HG03139 (cell line): ENCODE data around the gene MAML3.

Experiments
- ATAC-seq: cut with Tn5 transposase; IDR thresholded peaks from one replicate; pipeline ENCODE4 v1.9.1; 2021; ENCODE audit not compliant: unreplicated experiment

Gene MAML3

DNA sequence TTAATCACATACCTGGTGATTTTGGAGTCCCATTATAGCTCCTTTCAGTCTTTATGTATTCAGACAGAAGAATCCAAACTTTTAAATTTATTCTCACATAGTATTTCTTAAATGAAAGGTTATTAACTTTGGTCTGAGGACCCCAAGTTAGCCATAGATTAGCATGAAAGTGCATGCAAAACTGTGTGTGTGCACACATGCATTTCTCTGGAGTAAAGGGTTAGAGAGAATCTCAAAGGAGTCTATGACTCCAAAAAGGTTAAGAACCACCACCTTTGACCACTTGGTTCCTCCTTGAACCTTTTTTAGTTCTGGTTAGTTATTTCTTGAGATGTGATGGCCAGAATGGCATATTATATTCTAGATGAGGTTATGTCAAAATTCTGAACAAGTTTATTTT, 386.4 kb downstream of the MAML3 start:
- no peak for ATAC-seq

GRCh38 chr4:139767168-139767567, 386.8 kb downstream of the MAML3 start:
- no peak for ATAC-seq

GRCh38 chr4:139764686-139765310, 389.2 kb downstream of the MAML3 start:
- ATAC-seq, result no peak

DNA sequence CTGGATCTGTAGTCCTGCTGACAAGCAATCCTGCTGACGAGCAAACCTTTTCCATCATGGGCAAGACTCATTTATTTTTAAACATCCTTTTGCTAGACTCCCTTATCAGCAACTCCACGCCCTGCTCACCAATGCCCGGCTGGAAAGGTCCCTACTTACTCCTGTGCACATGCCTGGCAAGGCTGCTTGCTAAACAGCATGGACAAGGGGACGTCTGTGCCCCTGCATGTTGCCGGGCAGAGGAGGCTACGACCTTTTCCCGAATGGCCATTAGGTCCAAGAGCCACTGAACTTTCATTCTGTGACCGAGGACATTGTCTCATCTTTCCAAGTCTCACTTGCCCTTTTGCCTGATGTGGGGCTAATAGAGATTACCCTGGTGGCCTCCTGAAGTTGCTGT, 389.8 kb downstream of the MAML3 start:
- no peak for ATAC-seq

DNA sequence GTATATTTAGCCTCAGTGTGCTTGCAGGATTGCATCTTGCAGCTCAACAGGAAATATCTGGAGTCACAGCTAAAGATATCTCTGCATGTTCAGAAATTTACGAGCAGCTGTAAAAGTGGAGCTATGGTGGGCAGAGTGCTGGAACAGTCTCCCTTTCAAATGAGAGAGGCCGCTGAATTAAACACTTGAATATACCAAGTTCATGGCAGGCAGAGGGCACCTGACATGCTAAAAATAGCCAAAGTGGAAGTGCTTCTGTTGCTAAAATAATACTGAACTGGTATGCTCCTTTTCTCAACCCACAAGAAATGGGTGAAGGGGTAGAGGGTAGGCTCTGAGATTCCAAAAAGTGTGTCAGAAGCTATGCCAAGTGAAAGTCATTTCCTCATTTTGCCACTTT, 390.3 kb downstream of the MAML3 start:
- ATAC-seq, result no peak

DNA sequence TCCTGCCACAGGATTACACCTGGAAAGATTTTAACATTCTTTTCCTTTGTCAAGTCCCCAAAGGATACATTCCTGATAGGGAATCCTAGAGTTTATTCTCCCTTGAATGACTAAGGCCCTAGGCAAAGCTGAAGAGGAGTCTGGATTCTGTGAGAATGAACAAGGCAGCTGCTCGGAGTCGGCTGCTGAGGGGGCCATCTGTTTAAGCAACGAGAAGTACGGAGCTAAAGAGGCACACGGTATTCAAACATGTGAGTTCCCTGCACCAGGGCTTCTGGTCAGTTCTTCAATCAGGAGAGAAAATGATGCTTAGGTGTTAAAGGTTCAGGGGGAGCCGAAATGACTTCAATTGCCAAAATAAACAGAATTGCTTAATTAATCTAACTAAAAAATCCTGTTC, 390.8 kb downstream of the MAML3 start:
- ATAC-seq, result no peak

DNA sequence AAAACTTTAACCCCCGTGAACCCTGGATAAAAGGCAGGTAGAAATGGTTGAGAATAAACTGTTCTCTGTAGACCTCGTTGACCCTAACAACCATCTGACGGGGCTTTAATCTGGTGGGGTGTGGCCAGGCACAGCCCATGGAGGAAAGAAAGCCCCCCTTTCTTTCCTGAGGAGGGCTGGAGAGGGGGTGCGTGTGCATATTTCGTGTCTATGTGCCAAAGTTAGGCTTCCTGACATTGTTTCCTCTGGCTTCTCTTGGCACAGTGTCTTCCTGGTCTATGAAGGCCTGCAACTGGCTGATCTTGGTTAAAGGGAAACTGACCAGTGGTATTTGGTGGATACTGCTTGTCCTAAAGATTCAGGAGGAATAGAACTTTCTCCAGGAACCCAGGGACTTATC, 391.3 kb downstream of the MAML3 start:
- ATAC-seq, result no peak

DNA sequence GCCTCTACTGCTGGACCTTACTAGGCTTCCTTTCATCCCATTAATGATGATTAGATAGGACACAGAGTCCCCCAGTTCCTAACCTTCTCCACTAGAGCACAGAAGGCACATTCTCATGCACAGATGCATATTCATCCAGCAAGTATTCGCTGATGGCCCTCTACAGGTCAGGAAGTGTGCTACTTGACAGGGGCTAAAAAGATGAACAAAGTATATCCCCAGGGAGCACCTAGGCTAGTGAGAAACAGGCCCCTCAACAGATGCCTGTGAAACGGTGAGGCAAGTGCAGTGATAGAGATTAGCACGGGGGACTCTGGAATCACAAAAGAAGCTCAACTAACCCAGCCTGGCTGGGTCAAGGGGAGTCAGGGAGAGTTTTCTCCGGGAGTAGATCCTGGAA, 392.5 kb downstream of the MAML3 start:
- ATAC-seq, result peak; percentile 73

GRCh38 chr4:139760567-139760966, 393.4 kb downstream of the MAML3 start:
- no peak for ATAC-seq

DNA sequence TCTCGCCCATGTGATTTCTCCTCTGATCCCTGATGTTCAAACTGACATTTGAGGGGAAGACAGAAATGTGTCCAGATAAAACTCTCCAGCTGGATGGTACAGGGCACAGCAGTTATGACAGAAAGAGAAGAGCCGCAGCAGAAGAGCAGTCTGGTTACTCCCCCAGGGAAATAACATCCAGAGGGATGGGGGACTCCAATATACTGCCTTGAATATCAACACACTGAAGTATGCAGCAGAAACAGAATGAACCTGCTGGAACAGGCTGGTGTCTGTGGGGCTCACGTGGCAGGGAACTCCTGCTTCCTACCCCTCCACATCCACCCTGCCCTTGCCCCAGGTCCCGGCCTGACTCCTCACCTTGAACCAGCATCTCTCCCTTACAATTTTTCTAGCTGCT, 394.9 kb downstream of the MAML3 start:
- no peak for ATAC-seq

DNA sequence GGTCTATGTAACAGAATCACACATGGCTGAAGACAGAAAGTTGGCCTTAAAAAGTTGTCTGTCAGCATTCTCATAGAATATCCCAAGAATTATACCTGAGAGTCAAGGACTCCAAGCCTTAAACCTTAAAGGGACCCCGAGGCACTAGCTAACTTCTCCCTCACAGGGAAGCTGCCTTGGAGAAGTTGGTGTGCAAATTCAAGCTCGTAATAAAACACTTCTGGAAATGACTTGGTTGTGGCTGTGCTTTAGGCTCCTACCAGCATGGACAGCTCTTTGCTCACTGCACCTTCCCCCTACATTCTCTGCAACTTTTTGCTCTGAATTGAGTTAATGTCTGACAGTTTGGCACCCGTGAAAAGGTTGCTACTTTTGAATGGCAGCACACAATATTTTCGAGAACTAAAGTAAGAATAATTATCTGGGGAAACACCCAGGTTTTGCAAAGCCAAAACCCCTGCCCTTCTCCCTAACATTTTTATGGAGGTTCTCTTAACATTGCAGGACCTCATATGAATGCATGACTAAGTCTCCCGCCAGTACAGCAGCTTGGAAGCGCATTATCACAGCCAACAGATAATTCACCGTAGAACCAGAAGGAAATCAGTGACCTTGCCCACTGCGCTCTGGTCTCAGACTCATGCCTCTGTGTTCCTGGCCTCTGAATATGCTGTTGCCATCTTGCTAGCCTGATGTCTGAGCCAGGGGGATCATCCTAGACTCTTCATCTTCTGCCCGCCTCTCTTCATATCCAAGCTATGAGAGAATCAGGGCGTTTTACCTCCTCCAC, 397.4 kb downstream of the MAML3 start:
- no peak for ATAC-seq

DNA sequence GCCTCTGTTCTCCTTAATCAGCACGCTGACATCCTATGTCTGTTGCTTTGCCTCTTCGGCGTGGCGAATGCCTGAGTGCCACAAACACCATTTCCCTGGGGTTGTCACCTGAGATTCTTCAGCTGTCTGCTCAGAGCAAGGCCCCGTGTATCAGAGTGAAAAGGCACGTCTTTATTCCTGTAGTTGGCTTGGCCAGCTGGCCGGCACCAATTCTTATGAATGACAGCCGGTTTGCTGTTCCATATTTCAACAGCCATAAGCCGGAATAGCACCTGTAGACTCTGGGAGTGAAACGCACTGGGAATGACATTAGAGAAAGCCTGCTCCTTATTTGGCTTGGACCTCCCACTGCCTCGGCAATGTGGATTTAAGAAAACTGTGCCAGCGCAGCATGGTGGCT, 399.0 kb downstream of the MAML3 start:
- no peak for ATAC-seq

DNA sequence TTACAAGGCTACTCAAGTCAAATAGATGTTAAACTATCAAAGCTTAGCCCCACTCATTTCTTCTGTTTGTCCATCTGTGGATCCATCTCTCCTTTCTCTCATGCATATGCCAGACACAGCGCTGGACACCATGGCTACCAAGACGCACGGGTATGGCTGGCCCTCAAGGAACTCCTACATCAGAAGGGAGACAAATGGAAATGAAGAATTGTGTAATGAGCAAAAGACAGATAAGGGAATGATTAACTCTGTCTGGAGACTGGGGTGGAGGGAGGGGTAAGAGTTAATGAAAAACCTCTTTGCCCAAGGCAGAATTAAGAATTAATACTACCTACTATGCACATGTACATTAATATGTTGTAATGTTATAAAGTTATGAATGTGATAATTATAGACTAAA, 400.3 kb downstream of the MAML3 start:
- no peak for ATAC-seq

DNA sequence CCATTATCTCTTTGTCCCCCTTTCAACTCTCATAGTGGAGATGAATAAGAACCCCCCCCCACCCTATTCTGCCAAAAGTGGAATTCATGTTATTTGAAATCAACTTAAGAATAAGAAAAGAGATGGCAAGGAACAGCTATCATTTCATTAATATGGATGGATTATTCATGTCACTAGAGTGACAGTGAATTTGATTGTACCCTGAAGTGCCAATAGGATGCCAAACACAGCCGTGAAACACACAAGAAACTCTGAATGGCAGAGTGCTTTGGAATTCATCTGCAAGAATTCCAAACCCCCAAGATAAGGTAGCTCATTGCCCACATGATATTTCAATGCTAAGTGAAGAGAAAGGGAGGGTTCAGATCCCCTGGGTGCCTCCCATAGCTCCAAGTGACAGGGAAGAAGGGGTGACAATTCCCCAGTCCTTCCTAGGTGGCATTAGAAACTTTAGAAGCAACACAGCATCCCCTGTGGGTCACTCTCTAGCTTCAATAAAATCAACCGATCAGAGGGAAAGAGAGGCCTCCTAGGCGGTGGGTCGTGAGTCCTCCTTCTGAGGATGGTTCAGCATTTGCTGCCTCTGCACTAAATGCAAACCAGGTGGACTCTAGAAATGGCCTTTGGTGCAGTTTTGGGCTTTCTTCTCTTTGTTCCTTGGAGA, 404.0 kb downstream of the MAML3 start:
- no peak for ATAC-seq

GRCh38 chr4:139749338-139749737, 404.6 kb downstream of the MAML3 start:
- no peak for ATAC-seq

DNA sequence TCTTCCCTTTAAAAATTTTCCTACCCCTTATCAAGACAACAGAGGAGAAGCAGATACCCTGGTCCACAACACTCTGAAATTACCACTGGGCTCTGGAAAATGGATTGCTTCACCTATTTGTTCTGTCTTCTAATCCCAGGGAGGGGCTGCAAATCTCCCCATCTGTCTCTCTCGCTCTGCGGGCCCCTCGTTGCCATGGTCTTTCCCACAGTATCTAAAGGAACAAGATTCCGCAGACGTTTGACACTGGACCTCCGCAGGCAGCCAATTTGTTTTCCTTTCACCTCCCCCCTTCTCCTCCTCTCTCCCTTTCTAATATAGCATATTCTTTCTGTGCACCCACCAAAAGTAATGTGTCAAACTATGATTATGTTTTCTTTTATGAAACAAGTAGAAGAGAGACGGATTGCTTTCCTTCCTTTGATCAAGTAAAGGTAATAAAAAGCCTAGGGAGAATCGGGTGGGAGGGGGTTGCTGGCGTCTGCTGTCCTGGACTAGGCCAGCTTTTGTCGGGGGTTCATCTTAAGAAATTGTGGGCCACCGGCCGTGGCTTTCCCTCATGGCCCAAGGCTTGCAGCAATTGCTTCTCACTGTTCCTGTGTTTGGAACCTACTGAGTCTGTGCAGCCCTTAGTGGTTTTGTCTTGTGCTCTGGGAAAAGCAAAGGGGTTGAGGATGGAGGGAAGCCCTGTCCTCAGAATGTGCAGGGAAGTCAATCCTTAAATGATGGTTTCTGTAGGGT, 407.4 kb downstream of the MAML3 start:
- ATAC-seq, result no peak

DNA sequence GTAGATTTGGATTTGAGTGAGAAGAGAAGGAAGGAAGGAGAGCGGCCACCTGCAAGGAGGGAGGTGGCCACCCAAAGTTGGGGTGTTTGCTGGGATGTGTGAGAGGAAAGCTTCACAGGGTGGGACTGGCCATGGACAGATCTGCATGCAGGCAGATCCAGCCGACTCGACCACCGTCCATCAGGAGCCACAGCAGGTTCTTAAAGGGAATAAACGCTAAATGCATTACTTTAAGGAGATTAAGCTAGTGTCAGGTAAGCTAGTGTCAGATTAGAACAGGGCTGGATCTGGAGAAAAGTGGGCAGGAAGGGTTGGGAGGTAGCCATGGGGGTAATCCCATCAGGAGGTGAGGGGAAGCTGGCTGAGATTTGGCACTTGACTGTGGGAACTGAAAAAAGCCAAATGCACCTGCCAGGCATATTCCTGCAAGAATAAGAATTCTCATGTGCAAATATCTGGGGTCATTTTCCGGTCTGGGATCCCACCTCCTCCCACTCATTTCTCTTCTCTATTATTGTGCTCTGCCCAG, 408.8 kb downstream of the MAML3 start:
- ATAC-seq, result no peak

- ATAC-seq, result no peak
These were observed 409.8 kb downstream of the MAML3 start for GRCh38 chr4:139744232-139744631.

DNA sequence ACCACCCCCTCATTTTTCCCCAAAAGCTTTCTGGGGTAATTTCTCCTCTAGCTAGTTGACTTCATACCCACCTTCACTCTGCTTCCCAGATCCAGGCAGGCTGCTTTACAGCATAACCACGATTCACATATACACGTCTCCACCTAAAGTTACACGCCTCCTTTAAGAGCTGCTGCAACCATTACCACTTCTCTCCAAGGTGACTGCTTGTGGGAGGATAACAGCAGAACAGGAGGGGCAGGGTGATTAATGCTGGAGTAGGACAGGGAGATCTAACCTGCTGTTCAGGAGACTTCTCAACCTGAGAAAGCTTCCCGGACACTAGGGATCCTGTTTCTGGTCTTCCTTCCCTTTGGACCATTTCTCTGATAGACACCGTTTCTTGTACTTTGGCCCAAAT, 411.0 kb downstream of the MAML3 start:
- no peak for ATAC-seq

DNA sequence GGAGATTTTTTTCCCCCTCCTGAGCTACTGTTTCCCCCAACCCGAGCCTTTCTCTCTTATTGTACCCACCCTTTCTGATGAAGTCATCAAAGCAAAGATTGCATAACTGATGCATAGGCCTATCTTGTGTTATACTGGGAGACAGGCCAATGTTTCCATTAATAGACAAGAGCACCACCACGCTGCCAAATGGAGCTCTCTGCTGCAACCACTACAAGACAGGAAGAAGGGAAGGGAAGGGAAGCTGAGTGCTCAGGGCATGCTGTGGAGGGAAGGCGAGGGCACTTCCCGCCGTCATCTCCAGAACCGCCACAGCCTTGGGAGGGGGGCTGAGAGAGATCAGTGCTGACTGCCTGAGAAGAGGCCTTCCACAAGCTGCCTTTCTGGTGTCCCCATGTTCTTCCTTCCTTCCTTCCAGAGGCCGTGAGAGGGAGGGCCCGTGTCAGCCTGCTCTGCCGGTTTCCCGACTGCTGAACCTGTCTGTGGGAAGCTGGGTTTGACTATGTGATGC, 413.4 kb downstream of the MAML3 start:
- no peak for ATAC-seq

DNA sequence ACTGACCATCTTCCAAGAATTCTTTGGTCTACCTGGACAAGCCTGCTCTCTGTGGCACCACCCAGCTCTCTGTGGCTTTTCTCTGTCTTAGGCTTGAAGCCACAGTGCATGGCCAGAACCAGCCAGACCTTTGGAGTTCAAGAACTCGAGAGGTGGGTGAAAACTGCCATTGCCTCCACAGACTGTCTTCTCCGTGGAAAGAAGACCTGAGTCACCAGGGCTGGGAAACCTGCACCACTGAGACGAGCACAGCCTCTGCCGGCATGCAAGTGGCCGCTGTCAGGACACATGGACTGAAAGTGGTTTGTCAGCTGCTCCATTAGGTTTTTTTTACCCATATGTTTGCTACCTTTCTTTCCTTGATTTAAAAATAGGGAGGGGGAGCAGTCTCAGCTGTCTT, 413.9 kb downstream of the MAML3 start:
- no peak for ATAC-seq
